KMS-11 (cell line): Measurements from ENCODE around the gene RASGRP2.

ENCODE experiments used
- H2AFZ ChIP-seq: fragments of 200-600 bp; sonication (generic); 2 replicates; pipeline ENCODE4 v1.6.1; 2016; ENCODE audit warnings: antibody characterized with exemption, mixed run types, low read depth
- H3K27ac ChIP-seq: fragments of 200-600 bp; sonication (generic); 2 replicates; pipeline ENCODE4 v1.6.1; 2016; ENCODE audit warnings: mild to moderate bottlenecking, mixed run types
- H3K27me3 ChIP-seq: fragments of 200-600 bp; sonication (generic); 2 replicates; pipeline ENCODE4 v1.6.1; 2017; ENCODE audit warnings: mild to moderate bottlenecking, low read depth, mixed run types, moderate library complexity; ENCODE audit not compliant: insufficient read depth
- H3K36me3 ChIP-seq: fragments of 200-600 bp; sonication (generic); 2 replicates; pipeline ENCODE4 v1.6.1; 2017; ENCODE audit warnings: mild to moderate bottlenecking, mixed run types; ENCODE audit not compliant: insufficient read depth
- H3K4me1 ChIP-seq: fragments of 200-600 bp; sonication (generic); 2 replicates; pipeline ENCODE4 v1.6.1; 2016; ENCODE audit warnings: mild to moderate bottlenecking, low read depth, mixed run types; ENCODE audit not compliant: poor library complexity, severe bottlenecking
- H3K4me2 ChIP-seq: fragments of 200-600 bp; sonication (generic); 2 replicates; pipeline ENCODE4 v1.7.0; 2016; ENCODE audit warnings: mild to moderate bottlenecking, mixed run types
- H3K4me3 ChIP-seq: fragments of 200-600 bp; sonication (generic); IDR thresholded peaks from 2 replicates; pipeline ENCODE4 v1.6.1; 2017; ENCODE audit warnings: low read depth, low read length, mixed read lengths; ENCODE audit not compliant: insufficient read depth
- H3K79me2 ChIP-seq: fragments of 200-600 bp; sonication (generic); 2 replicates; pipeline ENCODE4 v1.6.1; 2016; ENCODE audit warnings: low read depth, mixed run types; ENCODE audit not compliant: insufficient read depth
- H3K9ac ChIP-seq: fragments of 200-600 bp; sonication (generic); 2 replicates; pipeline ENCODE4 v1.6.1; 2016; ENCODE audit warnings: mild to moderate bottlenecking, mixed run types
- H4K20me1 ChIP-seq: fragments of 200-600 bp; sonication (generic); 2 replicates; pipeline ENCODE4 v1.6.1; 2016; ENCODE audit warnings: mild to moderate bottlenecking, mixed run types; ENCODE audit not compliant: insufficient read depth
- CTCF ChIP-seq: fragments of 200-600 bp; sonication (generic); conservative IDR thresholded peaks from 2 replicates; pipeline ENCODE4 v1.6.1; 2017; ENCODE audit warnings: low read depth, mild to moderate bottlenecking, antibody characterized with exemption, low read length, moderate library complexity, mixed read lengths

RASGRP2 gene

DNA sequence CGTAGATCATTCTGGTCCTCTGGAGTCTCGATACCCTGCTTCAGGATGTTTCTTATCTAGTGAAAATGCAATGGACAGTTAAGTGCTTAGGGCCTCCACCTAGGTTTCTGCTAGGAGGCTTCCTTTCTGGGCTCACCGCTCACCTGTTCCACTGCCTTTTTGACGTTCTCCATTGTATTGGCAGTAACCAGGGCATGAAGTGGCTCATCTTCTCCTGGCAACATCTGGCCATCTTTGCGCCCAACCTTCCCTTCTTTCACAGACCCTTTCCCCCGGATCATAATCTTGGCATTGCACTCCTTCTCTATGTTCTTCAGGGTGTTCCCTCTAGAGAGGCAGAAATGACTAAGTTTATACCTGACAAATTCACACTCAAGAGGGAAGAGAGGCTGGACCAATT, 25.3 kb upstream of the RASGRP2 start:
- H3K27me3 ChIP-seq = no peaks in the 10 kb centered on the region
- no peak for TF ChIP-seq CTCF

DNA sequence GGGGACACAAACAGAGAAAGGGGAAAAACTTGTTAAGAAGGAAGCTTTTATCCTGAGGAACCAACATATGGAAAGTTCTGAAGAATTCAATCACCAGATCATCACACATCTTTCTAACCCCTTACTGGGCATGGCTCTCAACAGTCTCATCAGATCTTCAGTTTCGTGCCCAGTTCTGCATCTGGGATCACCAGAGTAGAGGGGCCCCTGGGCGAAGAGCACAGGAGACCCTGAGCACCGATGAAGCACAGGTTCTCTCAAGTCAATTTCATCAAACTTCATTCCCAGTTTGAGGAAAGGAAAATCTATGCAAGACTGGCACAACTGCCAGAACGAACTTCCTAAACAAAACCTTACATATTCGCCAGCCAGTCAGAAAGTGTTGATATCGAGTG, 24.4 kb upstream of the RASGRP2 start:
- no peak for TF ChIP-seq CTCF
- peaks cover 34% of the 10 kb centered on the region for H4K20me1 ChIP-seq

More for the DNA sequence above, 25.3 kb upstream of the RASGRP2 start:
- no peak overlapping the region for H3K9ac ChIP-seq
- H4K20me1 ChIP-seq = peaks cover 44% of the 10 kb centered on the region
- no peak overlapping the region for H3K4me2 ChIP-seq
- H3K36me3 ChIP-seq = peaks cover 54% of the 10 kb centered on the region; the same call in 1 of the 2 replicates
- peaks cover 57% of the 10 kb centered on the region for H3K79me2 ChIP-seq
- peaks cover 46% of the 10 kb centered on the region for H3K4me1 ChIP-seq
- H2AFZ ChIP-seq = no peak overlapping the region
- no peak overlapping the region for H3K27ac ChIP-seq
- no peak overlapping the region for H3K4me3 ChIP-seq

DNA sequence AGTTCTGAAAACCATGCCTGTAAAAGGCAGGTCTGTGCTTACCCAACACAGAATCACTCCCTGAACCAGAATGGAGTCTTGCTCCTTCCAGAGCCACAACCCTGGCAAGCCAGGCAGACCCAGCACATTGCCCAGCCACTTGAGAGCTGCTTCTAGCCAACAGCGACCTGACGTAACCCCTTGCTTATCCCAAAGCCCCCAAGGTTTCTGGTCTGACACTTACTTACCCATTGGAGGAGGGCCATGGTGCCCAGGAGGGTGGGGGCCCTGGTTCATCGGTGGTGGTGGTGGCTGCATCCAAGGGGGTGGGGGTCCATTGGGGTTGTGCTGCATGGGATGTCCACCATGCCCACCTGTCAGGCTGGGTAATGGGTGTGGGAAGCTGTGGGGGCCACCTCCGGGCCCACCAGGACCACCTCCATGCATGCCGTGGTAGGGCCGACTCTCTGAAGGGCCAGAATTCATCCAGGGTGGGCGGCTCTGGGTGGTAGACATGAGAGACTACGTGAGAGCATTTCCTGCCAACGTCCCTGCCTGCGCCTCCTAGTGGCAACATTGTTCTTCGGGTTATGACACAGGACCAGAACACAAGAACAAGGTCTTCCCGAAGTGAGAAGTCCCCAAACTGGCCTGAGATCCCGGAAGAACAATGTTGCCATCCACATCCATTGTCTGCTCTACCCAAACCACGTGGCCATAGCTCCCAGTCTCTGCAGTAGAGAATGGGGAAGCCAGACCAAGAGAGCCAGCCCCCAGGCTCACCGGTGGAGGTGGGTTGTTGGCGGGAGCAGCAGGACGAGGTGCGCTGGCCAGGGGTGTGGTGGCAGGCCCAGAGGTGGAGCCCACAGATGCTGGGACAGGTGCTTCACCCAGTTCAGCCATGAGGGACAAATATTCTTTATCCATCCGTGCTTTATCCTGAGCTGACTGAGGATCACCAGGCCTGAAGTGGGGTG, 23.7 kb upstream of the RASGRP2 start:
- no peak overlapping the region for H3K4me2 ChIP-seq
- H4K20me1 ChIP-seq = peaks cover 28% of the 10 kb centered on the region; the same call in 1 of the 2 replicates
- peaks cover 46% of the 10 kb centered on the region; the same call in 1 of the 2 replicates for H3K36me3 ChIP-seq
- no peak overlapping the region for H3K27ac ChIP-seq
- peaks cover 40% of the 10 kb centered on the region for H3K79me2 ChIP-seq
- no peak overlapping the region for H3K4me3 ChIP-seq
- TF ChIP-seq CTCF = peak; percentile 79
- H3K9ac ChIP-seq = no peak overlapping the region
- H3K27me3 ChIP-seq = no peaks in the 10 kb centered on the region
- no peak overlapping the region for H2AFZ ChIP-seq
- peaks cover 29% of the 10 kb centered on the region for H3K4me1 ChIP-seq

More for the DNA sequence above, 24.4 kb upstream of the RASGRP2 start:
- Histone ChIP-seq H3K9ac (no peak overlapping the region), H3K4me3 (no peak overlapping the region), H3K4me1 (peaks cover 36% of the 10 kb centered on the region), H3K27ac (no peak overlapping the region), H3K27me3 (no peaks in the 10 kb centered on the region), H3K36me3 (peaks cover 49% of the 10 kb centered on the region; the same call in 1 of the 2 replicates), H3K79me2 (peaks cover 47% of the 10 kb centered on the region), H3K4me2 (no peak overlapping the region), H2AFZ (no peak overlapping the region)

GRCh38 chr11:64766881-64767280, 22.9 kb upstream of the RASGRP2 start:
- no peak for TF ChIP-seq CTCF
- Histone ChIP-seq H3K4me3 (no peak overlapping the region), H3K9ac (no peak overlapping the region), H2AFZ (no peak overlapping the region), H3K27ac (no peak overlapping the region), H3K27me3 (no peaks in the 10 kb centered on the region), H4K20me1 (peaks cover 22% of the 10 kb centered on the region; the same call in 1 of the 2 replicates), H3K79me2 (peaks cover 33% of the 10 kb centered on the region), H3K4me2 (no peak overlapping the region), H3K36me3 (peaks cover 39% of the 10 kb centered on the region; the same call in 1 of the 2 replicates), H3K4me1 (peaks cover 22% of the 10 kb centered on the region)
